ENCODE measurements around the gene TRIM34.
"Not testable (repeated sequence)": the region's sequence is repeated elsewhere in the genome, so short reads cannot be mapped to it uniquely, and the experiment has no call there.

The TRIM34 gene

DNA sequence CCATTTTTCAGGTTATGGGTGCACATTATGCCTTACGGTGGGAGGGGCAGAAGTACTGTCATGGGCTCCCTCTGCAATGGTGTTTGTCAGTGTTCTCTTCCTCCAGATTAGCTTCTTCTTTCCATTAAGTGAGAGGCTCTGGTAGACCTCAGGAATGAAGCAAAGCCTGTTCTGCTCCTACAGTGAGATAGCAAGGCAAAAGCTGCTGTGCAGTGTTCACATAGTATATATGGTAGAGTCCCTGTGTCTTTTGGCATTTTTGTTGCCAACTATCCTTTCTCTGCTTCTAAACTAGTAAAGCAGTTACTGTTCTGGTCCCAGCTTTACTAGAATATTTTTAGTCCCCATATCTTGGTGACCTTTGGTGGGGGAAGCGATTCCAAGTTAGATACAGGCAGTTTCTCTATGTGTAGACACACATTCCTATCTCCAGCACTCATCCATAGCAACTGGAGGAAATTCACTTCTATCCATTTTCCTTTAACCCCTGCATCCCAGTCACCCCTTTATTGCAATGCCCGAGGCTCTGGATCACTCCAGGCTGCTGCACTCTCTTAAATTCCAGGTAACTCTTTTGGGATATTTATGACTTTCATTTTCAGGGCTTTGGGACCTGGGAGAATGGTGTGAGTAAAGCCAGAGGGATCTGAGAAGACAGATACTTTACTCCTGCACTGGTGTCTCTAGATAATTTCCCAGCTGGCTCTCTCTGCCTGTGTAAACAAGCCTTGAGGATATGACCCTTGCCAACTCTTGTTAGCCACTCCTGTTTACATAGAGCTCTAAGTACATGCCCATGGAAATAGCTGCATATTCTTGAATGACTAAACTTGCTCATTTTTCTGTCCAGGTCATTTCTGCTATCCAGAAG is 3.9 kb upstream of the TRIM34 start:
- no peak for DNase-seq (ENCODE audit: low spot score)

DNA sequence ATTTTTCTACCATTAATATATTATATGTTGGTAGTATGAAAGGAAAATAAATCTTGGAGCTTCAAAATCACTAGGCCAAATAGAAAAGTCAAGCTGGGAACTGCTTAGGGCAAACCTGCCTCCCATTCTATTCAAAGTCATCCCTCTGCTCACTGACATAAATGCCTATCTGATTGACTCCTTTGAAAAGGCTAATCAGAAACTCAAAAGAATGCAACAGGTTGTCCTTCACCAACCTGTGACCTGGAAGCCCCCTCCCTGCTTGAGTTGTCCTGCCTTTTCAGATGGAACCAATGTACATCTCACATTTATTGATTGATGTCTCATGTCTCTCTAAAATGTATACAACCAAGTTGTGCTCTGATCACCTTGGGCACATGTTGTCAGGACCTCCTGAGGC is 3.2 kb upstream of the TRIM34 start:
- DNase-seq (ENCODE audit: low spot score) = no peak

DNA sequence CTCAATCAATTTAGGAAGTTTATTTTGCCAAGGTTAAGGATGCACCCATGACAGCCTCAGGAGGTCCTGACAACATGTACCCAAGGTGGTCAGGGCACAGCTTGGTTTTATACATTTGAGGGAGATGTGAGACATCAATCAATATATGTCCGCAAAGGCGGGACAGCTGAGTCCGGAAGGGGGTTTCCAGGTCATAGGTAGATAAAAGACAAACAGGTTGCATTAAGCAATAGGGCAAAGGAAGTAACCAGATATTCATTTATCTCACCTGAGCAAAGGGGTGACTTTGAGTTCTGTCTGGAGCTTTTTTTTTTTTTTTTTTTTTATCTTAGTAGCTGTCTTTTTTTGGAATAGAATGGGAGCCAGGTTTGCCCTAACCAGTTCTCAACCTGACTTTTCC is 2.0 kb upstream of the TRIM34 start:
- no peak for DNase-seq (ENCODE audit: low spot score)

DNA sequence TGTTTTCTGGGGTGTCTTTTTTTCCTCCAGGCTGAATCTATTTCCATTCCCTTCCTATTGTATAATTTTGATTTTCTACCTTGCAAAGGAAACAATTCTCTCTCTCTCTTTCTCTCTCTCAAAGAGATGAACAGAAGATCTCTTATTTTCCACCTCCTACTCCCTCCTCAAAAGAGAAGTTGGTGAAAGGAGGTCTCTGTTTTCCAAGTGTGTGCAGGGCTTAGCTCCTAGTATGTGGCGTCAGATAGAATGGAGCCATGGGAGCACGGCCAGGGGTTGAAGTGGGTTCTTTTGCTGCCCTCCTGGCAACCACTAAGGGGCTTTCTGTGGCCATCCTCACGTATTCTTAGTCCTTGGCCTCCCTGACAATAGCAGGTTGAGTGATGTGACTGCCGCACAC is 480 bp downstream of the TRIM34 start:
- no peak for DNase-seq (ENCODE audit: low spot score)

DNA sequence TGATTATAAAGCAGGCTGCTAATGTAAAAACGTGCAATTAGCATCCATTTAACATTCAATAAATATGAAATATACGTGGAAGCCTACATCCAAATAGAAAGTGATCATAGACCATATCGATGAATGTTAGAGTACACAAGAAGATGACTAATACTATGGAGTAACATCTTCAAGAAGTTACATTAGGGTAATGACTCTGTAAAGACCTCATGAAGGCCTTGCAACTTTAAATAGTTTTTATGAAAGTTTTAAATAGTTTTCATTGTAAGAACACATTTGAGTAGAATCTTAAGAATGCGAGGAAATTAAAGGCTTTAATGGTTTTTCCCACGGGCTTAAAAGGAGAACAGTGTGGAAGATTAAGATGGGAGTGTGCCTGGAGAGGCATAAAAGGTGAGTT is 1.4 kb downstream of the TRIM34 start:
- DNase-seq (ENCODE audit: low spot score) = no peak

DNA sequence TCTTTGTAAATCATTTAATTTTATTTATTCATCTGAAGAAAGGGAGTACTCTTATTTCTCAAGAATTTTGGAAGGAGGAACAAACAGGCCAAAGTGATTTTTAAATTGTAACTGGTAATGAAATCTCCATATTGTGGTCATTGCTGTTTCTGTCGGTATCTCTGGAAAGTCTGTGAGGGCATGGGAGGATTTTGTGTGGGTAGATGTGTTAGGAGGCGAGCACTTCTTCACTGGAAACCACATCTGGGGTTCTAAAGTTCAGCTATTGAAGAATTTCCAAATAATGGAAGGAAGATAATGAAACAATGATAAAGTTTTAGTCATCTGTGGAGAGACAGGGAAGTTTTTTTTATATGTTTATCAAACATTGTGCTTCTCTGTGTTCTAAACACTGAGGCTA is 6.6 kb downstream of the TRIM34 start:
- DNase-seq (ENCODE audit: low spot score) = no peak

DNA sequence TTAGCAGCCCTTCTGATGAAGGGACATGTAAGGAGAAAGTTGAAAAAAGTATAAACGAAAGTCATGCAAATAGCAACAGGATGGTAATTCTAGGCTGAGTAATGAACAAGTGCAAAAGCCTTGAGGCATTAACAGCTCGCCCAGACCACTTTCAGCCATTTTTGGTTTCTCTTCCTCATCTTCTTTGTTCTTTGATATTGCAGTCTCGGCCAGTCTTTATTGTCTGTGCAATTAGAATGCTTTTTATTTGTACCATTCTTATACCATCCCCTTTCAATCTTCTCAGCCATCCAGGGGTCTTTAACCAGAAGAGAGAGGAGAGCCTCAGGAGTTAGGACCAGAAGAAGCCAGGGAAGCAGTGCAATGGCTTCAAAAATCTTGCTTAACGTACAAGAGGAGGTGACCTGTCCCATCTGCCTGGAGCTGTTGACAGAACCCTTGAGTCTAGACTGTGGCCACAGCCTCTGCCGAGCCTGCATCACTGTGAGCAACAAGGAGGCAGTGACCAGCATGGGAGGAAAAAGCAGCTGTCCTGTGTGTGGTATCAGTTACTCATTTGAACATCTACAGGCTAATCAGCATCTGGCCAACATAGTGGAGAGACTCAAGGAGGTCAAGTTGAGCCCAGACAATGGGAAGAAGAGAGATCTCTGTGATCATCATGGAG is 7.3 kb downstream of the TRIM34 start:
- no peak for DNase-seq (ENCODE audit: low spot score)

DNA sequence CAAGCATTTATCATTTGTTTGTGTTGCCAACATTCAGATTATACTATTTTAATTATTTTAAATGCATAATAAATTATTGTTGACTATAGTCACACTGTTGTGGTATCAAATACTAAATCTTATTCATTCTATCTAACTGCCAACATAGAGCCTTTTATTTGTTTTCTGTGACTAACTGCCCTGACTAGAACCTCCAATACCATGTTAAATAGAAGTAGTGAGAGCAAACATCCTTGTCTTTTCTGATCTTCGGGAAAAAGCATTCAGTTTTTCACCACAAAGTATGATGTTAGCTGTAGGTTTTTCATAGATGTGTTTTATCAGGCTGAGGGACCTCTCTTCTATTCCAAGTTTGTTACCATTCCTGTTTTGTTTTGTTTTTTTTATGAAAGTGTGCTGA is 15.2 kb downstream of the TRIM34 start:
- no peak for DNase-seq (ENCODE audit: low spot score)

DNA sequence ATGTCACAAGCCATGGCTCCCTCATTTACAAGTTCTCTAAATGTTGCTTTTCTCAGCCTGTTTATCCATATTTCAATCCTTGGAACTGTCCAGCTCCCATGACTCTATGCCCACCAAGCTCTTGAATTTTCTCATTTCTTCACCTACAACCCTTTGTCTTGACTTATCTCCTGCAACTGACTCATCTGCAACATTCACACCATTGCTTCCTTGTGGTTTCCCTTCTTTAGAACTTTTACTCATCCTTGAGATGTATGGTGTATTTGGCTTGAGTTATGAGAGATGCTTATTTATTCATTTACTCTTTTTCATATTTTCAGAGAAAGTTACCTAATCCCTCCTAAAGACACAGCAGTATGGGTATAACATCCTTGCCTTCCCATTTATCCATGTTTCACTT is 18.8 kb downstream of the TRIM34 start:
- no peak for DNase-seq (ENCODE audit: low spot score)

DNA sequence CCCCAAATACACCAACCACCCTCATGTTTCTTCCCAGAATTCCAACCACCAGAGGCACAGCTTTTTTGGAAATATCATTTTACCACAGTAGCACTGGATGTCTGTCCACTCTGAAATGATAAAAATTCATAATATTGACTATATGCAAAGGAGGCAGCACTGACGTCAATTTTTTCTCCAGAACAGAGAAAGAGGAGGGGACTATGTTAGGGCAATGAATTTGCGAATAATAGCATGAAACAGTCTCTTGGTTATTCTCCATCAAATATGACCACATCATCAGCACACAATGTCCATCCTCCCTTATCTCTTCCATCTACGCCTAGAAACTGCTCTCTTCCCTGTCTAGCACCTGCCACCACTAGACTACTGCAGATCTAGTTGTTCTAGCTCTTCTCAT is 21.3 kb downstream of the TRIM34 start:
- no peak for DNase-seq (ENCODE audit: low spot score)

DNA sequence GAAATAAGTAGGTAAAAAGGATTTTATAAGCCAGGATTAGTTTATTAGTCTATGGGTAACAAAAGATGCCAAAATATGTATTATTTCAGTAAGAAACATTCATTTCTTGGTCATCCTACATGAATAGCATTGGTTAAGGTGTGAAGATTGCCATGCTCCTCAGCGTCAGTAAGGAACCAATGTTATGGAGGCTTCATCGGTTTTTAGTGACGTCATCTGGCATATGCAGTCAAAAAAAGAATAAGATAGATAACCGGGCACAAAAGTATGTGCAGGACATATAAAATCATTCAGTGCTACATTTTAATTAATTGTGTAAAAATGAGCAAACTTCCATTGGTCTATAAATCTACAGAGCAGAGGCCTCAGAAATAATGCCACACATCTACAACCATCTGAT is 30.7 kb downstream of the TRIM34 start:
- no peak for DNase-seq (ENCODE audit: low spot score)

DNA sequence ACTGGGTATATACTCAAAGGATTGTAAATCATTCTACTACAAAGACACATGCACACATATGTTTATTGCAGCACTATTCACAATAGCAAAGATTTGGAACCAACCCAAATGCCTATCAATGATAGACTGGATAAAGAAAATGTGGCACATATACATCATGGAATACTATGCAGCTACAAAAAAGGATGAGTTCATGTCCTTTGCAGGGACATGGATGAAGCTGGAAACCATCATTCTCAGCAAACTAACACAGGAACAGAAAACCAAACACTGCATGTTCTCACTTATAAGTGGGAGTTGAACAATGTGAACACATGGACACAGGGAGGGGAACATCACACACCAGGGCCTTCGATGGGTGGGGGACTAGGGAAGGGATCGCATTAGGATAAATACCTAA is 32.2 kb downstream of the TRIM34 start:
- DNase-seq (ENCODE audit: low spot score) = not testable (repeated sequence)

DNA sequence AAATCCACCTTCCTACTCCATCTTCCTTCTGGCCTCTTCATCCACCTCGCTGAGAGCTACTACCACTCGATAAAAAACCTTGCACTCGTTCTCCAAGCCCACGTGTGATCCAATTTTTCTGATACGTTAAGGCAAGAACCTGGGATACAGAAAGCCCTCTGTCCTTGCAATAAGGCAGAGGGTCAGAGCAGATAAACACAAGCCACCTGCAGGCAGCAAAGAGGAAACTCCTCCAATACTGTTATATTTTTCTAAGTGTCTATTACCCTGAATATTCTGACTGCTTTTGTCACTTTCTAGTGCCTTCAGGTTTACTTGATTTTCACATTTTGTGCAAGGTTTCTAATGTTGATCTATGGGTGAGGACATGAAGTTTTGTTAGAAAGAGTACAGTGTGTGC is 33.5 kb downstream of the TRIM34 start:
- DNase-seq (ENCODE audit: low spot score) = no peak

DNA sequence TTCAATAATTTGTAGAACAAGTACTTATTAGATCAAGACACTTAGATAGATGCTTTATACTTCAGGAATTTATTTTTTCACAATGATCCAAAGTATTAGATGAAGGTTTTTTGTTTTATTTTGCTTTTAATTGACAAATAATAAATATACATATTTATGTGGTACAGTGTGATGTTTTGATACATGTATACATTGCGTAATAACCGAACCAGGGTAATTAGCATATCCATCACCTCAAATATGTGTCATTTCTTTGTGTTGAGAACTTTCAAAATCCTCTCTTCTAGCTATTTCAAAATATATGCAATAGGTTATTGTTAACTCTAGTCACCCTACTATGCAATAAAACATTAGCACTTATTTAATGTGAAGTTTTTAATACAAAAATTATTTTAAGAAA is 38.7 kb downstream of the TRIM34 start:
- no peak for DNase-seq (ENCODE audit: low spot score)

DNA sequence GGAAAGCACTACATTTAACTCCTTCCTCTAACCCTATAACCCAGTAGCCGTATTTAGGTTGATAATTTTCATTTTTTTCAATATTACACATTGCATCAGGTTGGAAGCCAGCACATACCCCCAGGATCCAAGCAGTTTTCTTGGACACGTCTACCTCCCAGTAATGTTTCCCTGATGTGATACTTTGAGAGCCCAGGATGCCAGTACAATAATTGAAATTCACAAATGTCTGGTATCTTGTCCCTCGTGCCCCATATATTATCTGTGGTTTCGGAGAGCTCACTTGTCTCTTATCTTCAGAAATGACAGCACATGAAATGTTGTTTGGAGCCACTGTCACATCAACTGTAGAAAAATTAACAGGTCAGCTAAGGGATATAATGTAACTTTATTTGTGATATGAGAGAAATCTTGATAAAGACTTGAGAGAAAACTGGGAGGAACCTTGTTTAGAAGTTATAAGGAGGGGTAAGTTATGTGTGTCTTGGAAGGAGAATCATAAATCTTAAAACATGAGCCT is 40.3 kb downstream of the TRIM34 start:
- DNase-seq (ENCODE audit: low spot score) = no peak

DNA sequence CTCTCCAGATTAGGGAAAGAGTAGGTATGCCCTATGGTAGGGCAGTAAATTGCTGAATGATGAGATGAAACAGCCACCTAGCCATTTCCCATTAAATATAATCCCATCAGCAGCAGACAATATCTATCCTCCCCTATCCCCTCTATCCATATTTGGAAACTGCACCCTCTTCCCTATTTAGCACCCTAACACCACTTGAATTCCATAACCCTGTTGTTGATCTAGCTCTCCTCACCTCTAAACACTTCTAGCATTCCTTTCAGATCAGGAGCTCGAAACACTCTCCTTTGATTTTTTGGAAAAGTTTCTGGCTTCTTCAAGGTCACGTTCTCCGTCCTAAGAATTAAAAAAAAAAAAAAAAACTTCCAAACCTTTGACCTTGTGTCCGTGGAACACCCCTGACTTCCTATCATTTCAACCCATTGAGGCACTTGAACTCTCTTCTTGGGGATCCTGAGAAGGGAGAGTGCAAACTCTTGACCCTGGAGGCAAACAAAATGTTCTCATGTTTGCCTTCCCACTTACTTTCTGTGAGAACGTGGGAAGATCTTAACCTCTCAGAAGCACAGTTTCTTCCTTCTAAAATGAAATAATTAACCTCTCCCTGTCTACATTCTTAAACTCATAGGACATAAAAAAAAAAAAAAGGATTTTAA is 41.1 kb downstream of the TRIM34 start:
- no peak for DNase-seq (ENCODE audit: low spot score)

DNA sequence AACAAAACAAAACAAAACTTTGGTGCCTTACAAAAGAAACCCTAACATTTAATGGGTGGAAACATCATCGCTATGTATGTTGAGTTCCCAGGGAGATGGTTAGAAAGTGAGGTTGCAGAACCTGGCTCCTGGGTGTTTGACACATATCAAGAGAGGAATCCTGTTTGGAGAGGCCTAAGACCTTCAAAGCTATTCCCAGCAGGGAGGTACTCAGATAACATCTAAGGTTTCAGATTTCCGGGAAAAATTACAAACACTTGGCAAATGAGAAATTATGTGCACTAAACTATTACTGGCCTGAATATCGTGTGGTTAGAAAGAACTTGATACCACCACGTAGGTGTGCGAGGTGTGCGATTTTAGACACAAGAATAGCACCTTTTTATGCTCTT is 41.6 kb downstream of the TRIM34 start:
- DNase-seq (ENCODE audit: low spot score) = no peak

DNA sequence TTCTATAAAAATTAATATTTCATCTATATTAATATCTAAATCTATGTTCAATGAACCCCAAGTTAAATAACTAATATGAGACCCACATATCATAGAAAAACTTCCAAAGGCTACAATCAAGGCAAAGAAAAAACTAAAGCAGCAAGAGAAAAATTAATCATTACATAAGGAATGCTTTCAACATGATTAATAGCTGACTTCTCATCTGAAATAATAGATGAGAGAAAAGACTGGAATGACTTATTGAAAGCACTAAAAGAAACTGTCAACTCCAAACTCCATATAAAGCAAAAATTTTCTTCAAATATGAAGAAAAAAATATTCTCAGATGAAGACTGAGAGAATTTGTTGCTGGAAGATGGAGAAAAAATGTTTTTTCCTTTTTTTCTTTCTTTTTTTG is 47.0 kb downstream of the TRIM34 start:
- no peak for DNase-seq (ENCODE audit: low spot score)

DNA sequence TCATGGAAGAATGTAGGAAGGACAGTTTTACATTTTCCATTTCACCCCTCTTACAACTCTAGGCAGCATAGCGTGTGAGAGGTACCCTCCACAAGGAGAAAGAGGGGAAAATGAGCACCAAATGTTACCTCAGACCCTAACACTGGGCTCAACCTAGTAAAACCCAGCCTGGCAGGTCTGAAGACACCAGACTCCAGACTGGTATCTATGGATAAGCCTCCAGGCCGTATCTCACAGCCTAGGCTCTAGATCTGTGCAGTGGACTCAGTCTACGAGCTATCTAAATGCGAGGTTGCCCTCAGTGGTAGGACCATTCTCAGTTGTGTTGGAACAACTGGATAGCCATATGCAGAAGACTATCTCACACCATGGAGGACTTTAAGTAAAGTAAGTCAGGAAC is 49.6 kb downstream of the TRIM34 start:
- no peak for DNase-seq (ENCODE audit: low spot score)

DNA sequence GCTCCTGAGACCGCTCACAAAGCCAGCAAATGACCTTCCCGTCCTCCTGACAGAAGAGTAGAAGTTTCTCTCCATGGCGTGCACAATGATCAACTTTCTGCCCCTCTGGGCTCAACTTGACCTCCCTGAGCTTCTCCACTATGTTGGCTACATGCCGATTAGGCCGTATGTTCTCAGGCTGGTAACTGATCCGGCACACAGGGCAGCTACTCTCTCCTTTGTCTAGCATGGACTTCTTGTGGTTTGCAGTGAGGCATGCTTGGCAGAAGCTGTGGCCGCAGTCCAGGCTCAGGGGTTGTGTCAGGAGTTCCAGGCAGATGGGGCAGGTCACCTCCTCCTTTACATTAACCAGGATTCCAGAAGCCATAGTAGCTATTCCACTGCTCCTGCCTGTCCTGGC is 55.0 kb downstream of the TRIM34 start:
- DNase-seq (ENCODE audit: low spot score) = no peak

DNA sequence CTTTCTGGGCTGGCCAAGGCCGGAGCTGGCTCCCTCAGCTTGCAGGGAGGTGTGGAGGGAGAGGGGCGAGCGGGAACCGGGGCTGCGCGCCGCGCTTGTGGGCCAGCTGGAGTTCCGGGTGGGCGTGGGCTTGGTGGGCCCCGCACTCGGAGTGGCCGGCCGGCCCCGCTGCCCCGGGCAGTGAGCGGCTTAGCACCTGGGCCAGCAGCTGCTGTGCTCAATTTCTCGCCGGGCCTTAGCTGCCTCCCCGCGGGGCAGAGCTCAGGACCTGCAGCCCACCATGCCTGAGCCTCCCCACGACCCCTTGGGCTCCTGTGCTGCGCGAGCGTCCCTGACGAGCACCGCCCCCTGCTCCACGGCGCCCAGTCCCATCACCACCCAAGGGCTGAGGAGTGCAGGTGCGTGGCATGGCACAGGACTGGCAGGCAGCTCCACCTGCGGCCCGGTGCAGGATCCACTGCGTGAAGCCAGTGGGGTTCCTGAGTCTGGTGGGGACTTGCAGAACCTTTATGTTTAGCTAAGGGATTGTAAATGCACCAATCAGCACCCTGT is 58.2 kb downstream of the TRIM34 start:
- not testable (repeated sequence) for DNase-seq (ENCODE audit: low spot score)

DNA sequence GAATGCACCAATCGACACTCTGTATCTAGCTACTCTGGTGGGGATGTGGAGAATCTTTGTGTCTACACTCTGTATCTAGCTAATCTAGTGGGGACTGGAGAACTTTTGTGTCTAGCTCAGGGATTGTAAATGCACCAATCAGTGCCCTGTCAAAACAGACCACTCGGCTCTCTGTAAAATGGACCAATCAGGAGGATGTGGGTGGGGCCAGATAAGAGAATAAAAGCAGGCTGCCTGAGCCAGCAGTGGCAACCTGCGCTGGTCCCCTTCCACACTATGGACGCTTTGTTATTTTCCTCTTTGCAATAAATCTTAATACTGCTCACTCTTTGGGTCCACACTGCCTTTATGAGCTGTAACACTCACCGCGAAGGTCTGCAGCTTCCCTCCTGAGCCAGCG is 58.8 kb downstream of the TRIM34 start:
- not testable (repeated sequence) for DNase-seq (ENCODE audit: low spot score)

Data from left forelimb (tissue), 1 donor.